PC-3 (cell line): ENCODE measurements around the gene GALNT13.

Experiments
- EZH2 ChIP-seq: fragments of 300-600 bp; sonication (generic); IDR thresholded peaks from one replicate; pipeline ENCODE4 v1.6.1; 2017; ENCODE audit warnings: antibody characterized with exemption, mild to moderate bottlenecking, low read length; ENCODE audit not compliant: unreplicated experiment
- EZH2phosphoT487 ChIP-seq: fragments of 300-600 bp; sonication (generic); IDR thresholded peaks from 2 replicates; pipeline ENCODE4 v1.6.1; 2018; ENCODE audit warnings: mild to moderate bottlenecking, antibody characterized with exemption, low read length, borderline replicate concordance
- TF ChIP-seq, protein P1 (sequence below): fragments of 300-600 bp; sonication (generic); conservative IDR thresholded peaks from 2 replicates; pipeline ENCODE4 v1.5.1; 2017; ENCODE audit warnings: antibody characterized with exemption, low read depth, mild to moderate bottlenecking, low read length

- TF ChIP-seq EZH2, result no peak
- TF ChIP-seq, protein P1, sequence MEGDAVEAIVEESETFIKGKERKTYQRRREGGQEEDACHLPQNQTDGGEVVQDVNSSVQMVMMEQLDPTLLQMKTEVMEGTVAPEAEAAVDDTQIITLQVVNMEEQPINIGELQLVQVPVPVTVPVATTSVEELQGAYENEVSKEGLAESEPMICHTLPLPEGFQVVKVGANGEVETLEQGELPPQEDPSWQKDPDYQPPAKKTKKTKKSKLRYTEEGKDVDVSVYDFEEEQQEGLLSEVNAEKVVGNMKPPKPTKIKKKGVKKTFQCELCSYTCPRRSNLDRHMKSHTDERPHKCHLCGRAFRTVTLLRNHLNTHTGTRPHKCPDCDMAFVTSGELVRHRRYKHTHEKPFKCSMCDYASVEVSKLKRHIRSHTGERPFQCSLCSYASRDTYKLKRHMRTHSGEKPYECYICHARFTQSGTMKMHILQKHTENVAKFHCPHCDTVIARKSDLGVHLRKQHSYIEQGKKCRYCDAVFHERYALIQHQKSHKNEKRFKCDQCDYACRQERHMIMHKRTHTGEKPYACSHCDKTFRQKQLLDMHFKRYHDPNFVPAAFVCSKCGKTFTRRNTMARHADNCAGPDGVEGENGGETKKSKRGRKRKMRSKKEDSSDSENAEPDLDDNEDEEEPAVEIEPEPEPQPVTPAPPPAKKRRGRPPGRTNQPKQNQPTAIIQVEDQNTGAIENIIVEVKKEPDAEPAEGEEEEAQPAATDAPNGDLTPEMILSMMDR, result no peak
- no peak for TF ChIP-seq EZH2phosphoT487
These were observed 452.9 kb downstream of the GALNT13 start for GRCh38 chr2:154324601-154325000.
